Left lung (tissue), 10 donors: ENCODE results near the gene CCL5. TPM values are rescaled to one million over a fixed set of nuclear protein-coding genes. Genes with fewer than 3 reads are reported as not detected.

Experiments
- ATAC-seq: fragments of 200-7000 bp; cut with Tn5 transposase; one replicate; pipeline ENCODE4 v1.9.1; 2020; ENCODE audit warnings: moderate library complexity
- DNase-seq, 4 donors: peaks; one replicate each; pipeline ENCODE4 v3.0.0-alpha.2; 2013 to 2020
- H3K27ac ChIP-seq, 2 donors: fragments of 200-600 bp; sonication (generic) in 1 of 2; one replicate each; pipeline versions ENCODE4 v1.5.0 to v1.8.0; 2020 to 2021
- H3K27me3 ChIP-seq, 2 donors: fragments of 200-600 bp; sonication (generic) in 1 of 2; one replicate each; pipeline versions ENCODE4 v1.5.0 to v1.8.0; 2020 to 2021
- H3K36me3 ChIP-seq, 2 donors: fragments of 200-600 bp; sonication (generic) in 1 of 2; one replicate each; pipeline versions ENCODE4 v1.5.0 to v1.8.0; 2020 to 2021
- H3K4me1 ChIP-seq, 2 donors: fragments of 200-600 bp; one replicate each; pipeline ENCODE4 v1.8.0; 2021
- H3K4me3 ChIP-seq, 2 donors: fragments of 200-600 bp; sonication (generic) in 1 of 2; one replicate each; pipeline versions ENCODE4 v1.5.0 to v1.8.0; 2020 to 2021; ENCODE audit warnings: mild to moderate bottlenecking in 1 of 2
- H3K9me3 ChIP-seq, 2 donors: fragments of 200-600 bp; sonication (generic) in 1 of 2; one replicate each; pipeline versions ENCODE4 v1.5.0 to v1.8.0; 2020 to 2021
- intact Hi-C, 2 donors: fragments of 100-400 bp; cut with DNase I; formaldehyde crosslinking; loops; one replicate each; pipeline versions ENCODE4 v1.11.2 to v1.14.2; 2022
- polyA plus RNA-seq, 6 donors: library from polyadenylated mRNA; unstranded; fragments of 120-200 nt; gene quantifications; one replicate each; pipeline ENCODE4 v1.2.1, GENCODE V29; 2013; ENCODE audit not compliant: insufficient read length in 6 of 6
- total RNA-seq, 2 donors: library from RNA; stranded (reverse); fragmentation: NEBNext Ultra II Directional; extraction: Animal tissue kit (Norgen Biotek cat#: 25700); gene quantifications; one replicate each; pipeline ENCODE4 v1.2.1, GENCODE V29; 2021
- TF ChIP-seq, protein P1 (sequence below), 2 donors: fragments of 200-600 bp; sonication (generic) in 1 of 2; IDR thresholded peaks; one replicate each; pipeline versions ENCODE4 v1.5.0 to v1.8.0; 2021; ENCODE audit warnings: antibody characterized with exemption in 2 of 2
- donor health status: DM: no; HTN: yes; CAD: no.
- donor health status: DM: no; HTN: no; CAD: no.

Gene CCL5
- total and polyA plus RNA-seq, 8 donors, result 2.9 to 12.4 (median 4.3) TPM

DNA sequence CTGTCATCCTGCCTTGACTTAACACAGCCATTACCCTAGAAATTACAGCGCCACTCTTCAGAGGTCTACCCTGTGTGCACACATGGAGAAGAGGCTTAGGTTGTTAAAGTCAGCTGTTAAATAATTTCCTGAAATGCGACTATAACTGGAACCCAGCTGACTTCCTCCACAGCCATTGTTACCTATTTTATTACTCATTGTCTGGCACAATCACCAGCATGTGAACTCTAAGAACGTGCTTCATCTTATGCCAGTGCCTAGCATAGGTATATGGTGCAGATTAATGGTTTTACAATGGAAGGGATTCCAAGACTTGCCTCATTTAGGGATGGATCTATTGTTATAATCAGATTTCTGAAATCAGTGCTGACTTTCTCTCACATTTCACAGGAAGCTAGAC, 38.5 kb upstream of the CCL5 start:
- H3K9me3 ChIP-seq, result no peaks in the 10 kb centered on the region
- no peaks in the 10 kb centered on the region for H3K27me3 ChIP-seq
- no peaks in the 10 kb centered on the region for H3K36me3 ChIP-seq
- H3K27ac ChIP-seq, result no peak overlapping the region
- H3K4me1 ChIP-seq, result no peaks in the 10 kb centered on the region
- ATAC-seq, result no peak
- TF ChIP-seq, protein P1, sequence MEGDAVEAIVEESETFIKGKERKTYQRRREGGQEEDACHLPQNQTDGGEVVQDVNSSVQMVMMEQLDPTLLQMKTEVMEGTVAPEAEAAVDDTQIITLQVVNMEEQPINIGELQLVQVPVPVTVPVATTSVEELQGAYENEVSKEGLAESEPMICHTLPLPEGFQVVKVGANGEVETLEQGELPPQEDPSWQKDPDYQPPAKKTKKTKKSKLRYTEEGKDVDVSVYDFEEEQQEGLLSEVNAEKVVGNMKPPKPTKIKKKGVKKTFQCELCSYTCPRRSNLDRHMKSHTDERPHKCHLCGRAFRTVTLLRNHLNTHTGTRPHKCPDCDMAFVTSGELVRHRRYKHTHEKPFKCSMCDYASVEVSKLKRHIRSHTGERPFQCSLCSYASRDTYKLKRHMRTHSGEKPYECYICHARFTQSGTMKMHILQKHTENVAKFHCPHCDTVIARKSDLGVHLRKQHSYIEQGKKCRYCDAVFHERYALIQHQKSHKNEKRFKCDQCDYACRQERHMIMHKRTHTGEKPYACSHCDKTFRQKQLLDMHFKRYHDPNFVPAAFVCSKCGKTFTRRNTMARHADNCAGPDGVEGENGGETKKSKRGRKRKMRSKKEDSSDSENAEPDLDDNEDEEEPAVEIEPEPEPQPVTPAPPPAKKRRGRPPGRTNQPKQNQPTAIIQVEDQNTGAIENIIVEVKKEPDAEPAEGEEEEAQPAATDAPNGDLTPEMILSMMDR (IDR thresholded peaks at IDR 0.05), result no peak
- H3K4me3 ChIP-seq, result no peak overlapping the region
- no peak for DNase-seq
- intact Hi-C loops, result no loop called here

- Histone ChIP-seq H3K4me3 (no peak overlapping the region), H3K9me3 (no peaks in the 10 kb centered on the region), H3K27ac (no peak overlapping the region), H3K4me1 (no peaks in the 10 kb centered on the region), H3K27me3 (no peaks in the 10 kb centered on the region), H3K36me3 (no peaks in the 10 kb centered on the region)
- TF ChIP-seq, protein P1 (IDR thresholded peaks at IDR 0.05), result no peak
- intact Hi-C loops, result no loop called here
- ATAC-seq, result no peak
- no peak for DNase-seq
Measured at GRCh38 chr17:35917519-35918213, 37.5 kb upstream of the CCL5 start.

DNA sequence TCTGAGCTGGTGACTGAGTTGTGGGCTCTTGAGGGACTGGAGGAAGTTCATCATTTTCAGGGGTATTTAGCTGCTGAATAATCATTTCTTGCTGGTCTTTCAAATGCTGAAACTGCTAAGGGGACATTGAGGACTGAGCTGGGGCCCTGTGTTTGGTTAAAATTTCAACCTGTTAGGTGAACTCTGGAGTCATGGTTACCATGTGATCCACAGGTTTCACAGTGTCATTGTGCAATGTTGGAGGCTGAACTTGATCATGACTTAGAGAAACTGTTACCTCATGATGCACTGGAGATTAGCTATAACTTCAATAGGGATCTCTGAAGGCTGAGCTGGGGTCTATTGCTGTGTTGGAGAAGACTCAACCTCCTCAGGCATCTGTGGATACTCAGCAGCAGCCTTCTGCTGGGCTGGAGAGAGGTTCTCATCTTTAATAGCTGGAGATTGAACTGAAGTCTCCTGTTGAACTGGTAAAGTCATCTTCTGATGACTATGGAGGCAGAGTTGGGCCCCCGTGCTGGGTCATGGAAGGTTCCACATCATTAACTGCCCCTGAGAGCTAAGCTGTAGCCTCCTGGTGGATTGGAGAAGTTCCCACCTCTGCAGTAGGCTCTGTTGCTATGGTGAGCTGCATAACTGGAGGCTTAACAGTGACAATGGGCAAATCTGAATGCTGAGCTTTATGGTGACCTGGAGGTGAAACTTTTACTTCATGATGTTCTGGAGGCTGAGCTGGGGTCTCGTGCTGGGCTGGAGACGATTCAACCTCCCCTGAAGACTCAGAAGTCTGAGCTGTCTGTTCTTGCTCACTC, 35.2 kb upstream of the CCL5 start:
- no peak for DNase-seq
- H3K27me3 ChIP-seq, result no peaks in the 10 kb centered on the region
- H3K36me3 ChIP-seq, result no peaks in the 10 kb centered on the region
- no peaks in the 10 kb centered on the region for H3K4me1 ChIP-seq
- no peak for ATAC-seq
- no peak overlapping the region for H3K27ac ChIP-seq
- no peaks in the 10 kb centered on the region for H3K9me3 ChIP-seq
- intact Hi-C loops, result no loop called here
- no peak overlapping the region for H3K4me3 ChIP-seq
- TF ChIP-seq, protein P1 (IDR thresholded peaks at IDR 0.05), result no peak

GRCh38 chr17:35914354-35914753, 34.2 kb upstream of the CCL5 start:
- H3K4me3 ChIP-seq, result no peak overlapping the region
- H3K27me3 ChIP-seq, result no peaks in the 10 kb centered on the region
- intact Hi-C loops, result no loop called here
- H3K9me3 ChIP-seq, result no peaks in the 10 kb centered on the region
- no peak for ATAC-seq
- no peak overlapping the region for H3K27ac ChIP-seq
- no peak for DNase-seq
- H3K36me3 ChIP-seq, result no peaks in the 10 kb centered on the region
- TF ChIP-seq, protein P1 (IDR thresholded peaks at IDR 0.05), result no peak
- no peaks in the 10 kb centered on the region for H3K4me1 ChIP-seq

DNA sequence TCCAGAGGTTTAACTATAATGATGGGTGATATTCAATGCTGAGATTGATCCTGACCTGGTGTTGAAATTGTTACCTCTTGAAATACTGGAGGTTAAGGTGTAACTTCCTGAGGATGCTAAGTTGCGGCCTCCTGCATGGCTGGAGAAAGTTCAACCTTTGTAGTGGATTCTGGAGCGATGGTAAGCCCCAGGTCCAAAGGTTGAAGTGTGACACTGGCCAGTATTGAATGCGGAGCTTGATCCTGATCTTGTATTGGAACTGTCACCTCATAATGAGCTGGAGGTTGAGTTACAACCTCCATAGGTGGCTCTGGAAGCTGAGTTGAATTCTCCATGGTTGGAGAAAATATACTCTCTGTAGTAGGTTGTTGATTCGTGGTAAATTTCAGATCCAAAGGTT, 33.4 kb upstream of the CCL5 start:
- TF ChIP-seq, protein P1 (IDR thresholded peaks at IDR 0.05), result no peak
- ATAC-seq (no peak), DNase-seq (no peak)
- no peaks in the 10 kb centered on the region for H3K27me3 ChIP-seq
- no peaks in the 10 kb centered on the region for H3K36me3 ChIP-seq
- no peaks in the 10 kb centered on the region for H3K4me1 ChIP-seq
- H3K9me3 ChIP-seq, result no peaks in the 10 kb centered on the region
- intact Hi-C loops, result no loop called here
- H3K27ac ChIP-seq, result no peak overlapping the region
- no peak overlapping the region for H3K4me3 ChIP-seq
